D721Med (cell line): Measurements from ENCODE around the gene FAM210B.
"Not testable (repeated sequence)": the region's sequence is repeated elsewhere in the genome, so short reads cannot be mapped to it uniquely, and the experiment has no call there.

Experiments used
- DNase-seq: peaks from one replicate; pipeline ENCODE4 v3.0.0; 2011; ENCODE audit warnings: low spot score; ENCODE audit not compliant: insufficient read length
- FAIRE-seq: peaks from 2 replicates; lab custom pipeline; 2011; peaks lifted over from hg19 to GRCh38; lab: Jason Lieb, UNC
- TF ChIP-seq, protein P1 (sequence below): IDR thresholded peaks from 2 replicates; pipeline ENCODE4 v1.5.1; 2012; ENCODE audit warnings: mild to moderate bottlenecking, control low read depth; ENCODE audit not compliant: insufficient read depth; ENCODE audit errors: missing control alignments

The FAM210B gene

DNA sequence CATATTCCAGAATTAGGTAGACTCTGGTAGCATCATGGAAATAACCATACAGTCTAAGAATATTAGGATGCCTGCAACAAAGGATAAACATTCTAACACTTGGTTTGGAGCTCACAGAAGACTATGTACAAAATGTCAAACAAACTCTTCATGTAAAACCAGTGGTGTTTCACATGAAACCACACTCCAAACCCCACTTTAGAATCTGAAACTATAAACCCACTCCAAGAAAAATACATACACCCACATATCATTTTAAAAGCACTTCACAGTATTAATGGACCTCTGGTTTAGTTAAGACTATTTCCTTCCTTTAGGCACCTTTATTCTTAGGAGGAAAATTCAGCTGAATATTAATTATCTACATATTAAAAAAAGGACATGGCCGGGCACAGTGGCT lies 22.7 kb downstream of the FAM210B start:
- DNase-seq: no peak
- TF ChIP-seq, protein P1, sequence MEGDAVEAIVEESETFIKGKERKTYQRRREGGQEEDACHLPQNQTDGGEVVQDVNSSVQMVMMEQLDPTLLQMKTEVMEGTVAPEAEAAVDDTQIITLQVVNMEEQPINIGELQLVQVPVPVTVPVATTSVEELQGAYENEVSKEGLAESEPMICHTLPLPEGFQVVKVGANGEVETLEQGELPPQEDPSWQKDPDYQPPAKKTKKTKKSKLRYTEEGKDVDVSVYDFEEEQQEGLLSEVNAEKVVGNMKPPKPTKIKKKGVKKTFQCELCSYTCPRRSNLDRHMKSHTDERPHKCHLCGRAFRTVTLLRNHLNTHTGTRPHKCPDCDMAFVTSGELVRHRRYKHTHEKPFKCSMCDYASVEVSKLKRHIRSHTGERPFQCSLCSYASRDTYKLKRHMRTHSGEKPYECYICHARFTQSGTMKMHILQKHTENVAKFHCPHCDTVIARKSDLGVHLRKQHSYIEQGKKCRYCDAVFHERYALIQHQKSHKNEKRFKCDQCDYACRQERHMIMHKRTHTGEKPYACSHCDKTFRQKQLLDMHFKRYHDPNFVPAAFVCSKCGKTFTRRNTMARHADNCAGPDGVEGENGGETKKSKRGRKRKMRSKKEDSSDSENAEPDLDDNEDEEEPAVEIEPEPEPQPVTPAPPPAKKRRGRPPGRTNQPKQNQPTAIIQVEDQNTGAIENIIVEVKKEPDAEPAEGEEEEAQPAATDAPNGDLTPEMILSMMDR: no peak
- FAIRE-seq: no peak

DNA sequence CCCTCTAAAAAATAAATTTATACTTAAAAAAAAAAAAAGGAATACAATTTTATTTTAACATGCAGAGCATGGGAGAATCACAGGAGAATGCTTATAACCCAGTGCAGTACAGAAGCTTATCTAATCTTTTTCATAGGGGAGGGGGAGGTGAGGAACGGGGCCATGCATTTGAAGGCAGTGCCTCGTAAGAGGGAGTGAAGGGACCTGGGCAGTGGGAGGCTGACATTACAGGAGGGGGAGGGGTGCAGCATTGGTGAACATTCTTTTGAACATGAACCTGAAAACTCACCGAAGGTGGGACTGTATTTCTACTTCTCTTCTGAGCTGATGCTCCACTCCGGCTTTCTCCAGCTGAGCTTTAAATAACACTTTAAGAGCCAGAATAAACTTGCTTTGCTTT lies 23.9 kb downstream of the FAM210B start:
- FAIRE-seq (no peak), DNase-seq (no peak)
- TF ChIP-seq, protein P1: no peak

DNA sequence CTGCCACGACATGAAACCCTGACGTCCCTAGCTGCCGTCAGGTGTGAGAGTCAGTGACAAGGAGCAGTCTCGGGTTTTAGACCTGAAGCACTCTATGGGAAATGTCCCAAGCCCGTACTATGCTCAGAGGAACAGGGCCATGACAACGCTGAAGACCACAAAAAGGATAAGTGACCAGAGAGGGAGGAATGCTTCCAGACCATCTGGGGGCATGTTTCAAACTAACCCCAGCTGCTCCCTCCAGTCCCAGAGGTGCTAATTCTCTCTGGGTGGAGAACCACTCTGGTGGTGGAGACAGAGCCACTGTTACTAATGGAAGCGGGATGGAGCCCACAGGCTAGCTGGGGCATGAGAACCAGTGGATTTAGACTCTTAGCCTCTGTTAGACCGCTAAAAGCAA lies 24.6 kb downstream of the FAM210B start:
- FAIRE-seq (no peak), DNase-seq (no peak)
- TF ChIP-seq, protein P1: no peak

DNA sequence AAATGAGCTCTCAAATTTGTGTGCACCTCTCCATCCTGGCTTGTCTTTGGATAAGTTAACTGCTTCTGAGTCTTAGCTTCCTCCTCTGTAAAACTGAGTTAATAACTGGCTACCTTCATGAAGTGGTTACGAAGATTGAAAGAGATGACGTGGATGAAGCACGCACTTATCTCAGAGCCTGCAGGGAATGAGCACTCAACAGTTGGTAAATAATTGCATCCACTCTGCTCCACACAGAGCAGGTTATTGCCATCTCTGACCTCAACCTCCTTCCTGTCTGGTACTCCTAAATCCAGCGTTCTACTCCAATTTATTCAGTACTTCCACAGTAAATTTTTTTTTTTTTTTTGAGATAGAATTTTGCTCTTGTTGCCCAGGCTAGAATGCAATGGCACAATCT lies 26.4 kb downstream of the FAM210B start:
- no peak for FAIRE-seq
- TF ChIP-seq, protein P1: no peak
- DNase-seq: no peak

DNA sequence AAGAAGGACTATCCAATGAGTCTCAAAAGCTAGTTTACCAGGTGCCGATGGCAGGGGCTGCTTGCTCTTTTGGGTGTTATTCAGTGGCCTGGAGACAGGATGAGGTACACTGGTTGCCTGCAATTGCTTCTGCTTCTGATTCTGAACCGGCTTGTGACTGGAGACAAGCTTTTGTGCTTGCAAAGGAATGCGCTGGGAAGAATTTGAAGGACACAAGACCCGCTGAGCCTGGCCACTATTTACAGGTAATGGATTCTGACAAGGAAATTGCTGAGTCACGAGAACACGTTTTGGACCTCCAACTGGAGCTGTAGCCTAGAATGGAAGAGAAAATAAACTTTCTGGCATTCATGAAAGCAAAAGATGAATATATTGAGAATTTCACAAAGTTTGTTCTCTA lies 27.4 kb downstream of the FAM210B start:
- no peak for FAIRE-seq
- DNase-seq: no peak

DNA sequence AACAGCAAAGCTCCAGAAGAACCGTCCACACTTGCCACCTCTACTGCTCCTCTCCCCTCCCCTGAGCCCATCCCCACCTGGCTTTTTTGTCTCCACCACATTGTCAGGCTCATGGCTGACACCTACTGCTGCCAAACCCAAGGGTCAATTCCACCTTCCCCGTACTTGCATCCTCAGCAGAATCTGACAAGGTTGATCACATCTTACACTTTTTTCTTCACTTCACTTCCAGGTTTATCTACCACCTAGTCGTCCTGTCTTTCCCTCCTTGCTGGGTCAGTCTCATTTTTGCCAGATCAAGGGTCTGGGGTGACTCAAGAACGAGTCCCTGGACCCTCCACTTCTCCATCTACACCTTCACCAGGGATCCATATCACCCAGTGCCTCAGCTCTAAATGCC lies 30.1 kb downstream of the FAM210B start:
- TF ChIP-seq, protein P1: no peak
- no peak for DNase-seq
- FAIRE-seq: no peak

More for the DNA sequence above, 27.4 kb downstream of the FAM210B start:
- TF ChIP-seq, protein P1: no peak

DNA sequence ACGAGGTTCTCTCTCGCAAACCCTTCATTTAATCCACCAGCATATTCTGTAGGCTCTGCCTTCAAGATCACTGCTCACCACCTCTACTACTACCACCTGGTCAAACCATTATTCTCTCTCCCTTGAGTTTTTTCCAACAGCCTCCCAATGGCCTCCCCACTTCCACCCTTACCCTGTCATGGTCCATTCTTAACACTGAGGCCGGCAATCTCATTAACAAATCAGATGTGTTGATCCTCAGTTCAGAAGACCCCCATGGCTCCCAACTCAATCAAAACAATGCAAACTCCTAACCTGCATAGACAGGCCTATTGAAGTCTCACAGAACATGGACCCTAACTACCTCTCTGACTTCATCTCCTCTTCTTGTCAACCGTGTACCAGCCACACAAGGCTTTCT lies 31.0 kb downstream of the FAM210B start:
- DNase-seq: no peak
- FAIRE-seq: no peak
- TF ChIP-seq, protein P1: no peak

DNA sequence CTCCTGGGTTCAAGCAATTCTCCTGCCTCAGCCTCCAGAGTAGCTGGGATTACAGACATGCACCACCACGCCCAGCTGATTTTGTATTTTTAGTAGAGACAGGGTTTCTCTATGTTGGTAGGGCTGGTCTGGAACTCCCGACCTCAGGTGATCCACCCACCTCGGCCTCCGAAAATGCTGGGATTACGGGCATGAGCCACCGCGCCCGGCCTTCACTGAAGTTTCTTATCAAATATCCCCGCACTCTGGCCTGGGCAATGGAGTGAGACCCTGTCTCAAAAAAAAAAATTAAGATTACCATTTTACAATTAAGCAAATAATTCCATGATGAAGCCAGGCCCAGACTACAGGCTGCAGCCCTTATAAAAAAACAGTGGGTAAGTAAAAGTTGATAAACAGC lies 31.6 kb downstream of the FAM210B start:
- not testable (repeated sequence) for FAIRE-seq

More for the DNA sequence above, 31.6 kb downstream of the FAM210B start:
- DNase-seq: not testable (repeated sequence)
